Stimulated activated CD8-positive, alpha-beta memory T cell treated with anti-CD3 and anti-CD28 coated beads, Interleukin-12 subunit alpha, Interleukin-12 subunit beta, amount 100 ng/mL, for 24 hours (primary cell): ENCODE measurements around the gene CLDND2.
"Not testable (repeated sequence)": the region's sequence is repeated elsewhere in the genome, so short reads cannot be mapped to it uniquely, and the experiment has no call there.

ENCODE experiments used
- DNase-seq: peaks from one replicate; pipeline ENCODE4 v3.0.0-alpha.2; 2020; ENCODE audit errors: extremely low read depth

Gene CLDND2

DNA sequence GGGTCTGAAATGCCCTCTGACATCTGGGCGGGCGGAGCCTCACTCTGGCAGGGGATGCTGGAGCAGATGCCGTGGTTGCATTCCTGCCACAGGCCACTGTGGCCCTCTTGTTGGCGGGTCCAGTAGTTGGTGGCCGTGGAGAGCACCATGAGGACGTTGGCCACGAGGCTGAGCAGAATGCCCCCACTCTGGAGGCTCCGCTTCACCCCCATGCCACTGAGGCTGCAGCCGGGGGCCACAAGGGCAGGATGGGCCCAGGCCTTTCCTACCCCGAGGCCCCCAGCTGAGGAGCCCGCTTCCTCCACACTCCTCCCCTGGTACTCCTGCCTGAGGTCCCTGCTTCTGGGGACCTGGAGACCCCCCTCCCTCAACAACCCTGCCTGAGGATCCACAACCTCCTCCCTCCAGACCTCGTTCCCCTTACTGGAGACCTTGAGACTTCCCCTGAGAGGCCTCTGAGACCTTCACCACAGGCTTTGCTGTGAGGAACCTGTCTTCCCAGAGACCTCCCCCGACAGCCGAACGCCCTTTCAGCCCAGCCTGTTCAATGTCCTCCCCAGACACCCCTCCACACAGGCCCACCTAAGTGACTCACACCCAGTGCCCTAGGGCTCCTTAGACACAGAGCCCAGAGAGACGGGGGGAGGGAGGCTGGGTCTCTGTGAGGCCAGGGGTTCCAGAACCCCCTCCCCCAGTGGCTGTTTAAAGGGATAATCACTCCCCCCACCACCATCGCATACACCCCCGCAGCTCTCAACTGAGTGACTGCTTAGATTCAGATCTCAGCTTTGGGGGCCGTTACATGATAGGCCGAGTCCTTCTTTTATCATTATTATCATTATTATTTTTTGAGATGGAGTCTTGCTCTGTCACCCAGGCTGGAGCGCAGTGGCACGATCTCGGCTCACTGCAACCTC lies at the start of gene CLDND2:
TSS of gene CLDND2 (minus strand) at position 638 of the 917 bp plus-strand sequence. CDS start at position 212, 426 bp downstream.
- DNase-seq, result no peak

DNA sequence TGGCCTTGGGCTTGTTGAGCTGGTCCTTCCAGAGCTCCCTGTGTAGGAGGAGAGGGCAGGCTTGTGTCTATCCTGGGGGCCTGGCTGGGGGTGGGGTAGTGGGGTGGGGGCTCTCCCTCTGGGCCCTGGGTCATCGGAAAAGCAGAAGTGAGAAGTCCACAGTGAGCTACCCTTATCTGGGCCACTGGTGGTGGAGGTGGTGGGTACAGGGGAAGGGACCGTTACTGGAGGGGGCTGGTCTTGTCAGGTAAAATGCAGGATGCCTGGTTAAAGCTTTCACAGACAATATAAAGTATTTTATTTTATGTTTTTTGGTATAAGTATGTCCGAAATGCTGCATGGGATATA lies 49.0 kb upstream of the CLDND2 start:
- DNase-seq, result no peak

- DNase-seq, result no peak
Observed at GRCh38 chr19:51417107-51417809, 48.5 kb upstream of the CLDND2 start, which contains the start of gene SIGLEC10. Gene SIGLEC10 (minus strand): TSS chr19:51417642. CDS start chr19:51417581, 61 bp downstream.

- DNase-seq, result not testable (repeated sequence)
Observed at GRCh38 chr19:51416422-51416821, 47.6 kb upstream of the CLDND2 start.

DNA sequence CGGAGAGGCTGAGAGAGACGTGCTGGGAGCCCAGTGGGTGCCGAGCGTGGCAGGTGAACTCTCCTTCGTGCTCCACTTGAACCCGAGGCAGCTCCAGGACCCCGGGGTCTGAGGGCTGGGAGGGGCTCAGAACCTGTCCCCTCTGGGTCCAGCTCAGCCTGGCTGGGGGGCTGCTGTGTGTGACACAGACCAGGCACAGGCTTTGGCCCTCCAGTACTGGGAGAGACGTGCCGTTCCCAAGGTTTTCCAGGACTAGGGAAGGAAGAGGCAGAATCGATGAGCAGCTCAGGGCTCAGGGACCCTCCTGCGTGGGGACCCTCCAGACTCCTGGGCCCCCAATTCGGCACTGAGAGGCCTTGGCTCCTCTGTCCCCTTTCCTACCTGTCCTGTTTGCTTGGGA lies 46.4 kb upstream of the CLDND2 start:
- DNase-seq, result no peak

DNA sequence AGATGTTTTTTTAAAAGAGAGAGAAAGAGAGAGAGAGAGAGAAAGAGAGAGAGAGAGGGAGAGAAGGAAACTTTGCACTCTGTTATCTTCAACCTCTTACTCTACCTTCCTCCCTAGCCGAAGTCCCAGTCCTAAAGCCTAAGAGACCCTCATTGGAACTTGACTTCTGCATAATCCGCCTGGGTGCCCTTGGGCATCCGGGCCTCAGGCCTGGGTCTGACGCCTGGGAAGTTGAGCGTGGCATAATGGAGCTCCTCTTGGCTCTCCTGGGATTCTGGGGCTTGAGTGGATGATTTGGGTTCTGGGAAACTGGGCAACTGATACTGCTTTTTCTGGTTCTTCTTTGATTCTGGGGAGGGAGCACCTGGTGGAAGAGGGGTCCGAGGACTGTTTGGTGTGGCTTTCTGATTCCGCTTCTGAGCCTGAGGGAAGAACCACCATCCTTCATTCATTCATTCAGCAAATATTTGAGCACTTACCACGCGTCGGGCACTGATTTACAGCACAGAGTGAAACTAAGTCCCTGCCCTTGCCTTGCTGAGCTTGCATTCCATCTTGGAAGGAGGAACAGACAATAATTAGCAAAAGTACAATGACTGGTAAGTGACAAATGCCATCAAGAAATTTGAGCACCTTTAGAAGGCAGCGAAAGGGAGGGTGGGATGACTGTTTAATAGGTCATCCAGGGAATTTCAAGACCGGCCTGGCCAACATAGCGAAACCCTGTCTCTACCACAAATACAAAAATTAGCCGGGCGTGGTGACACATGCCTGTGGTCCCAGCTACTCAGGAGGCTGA lies 42.3 kb upstream of the CLDND2 start:
- DNase-seq, result no peak

- DNase-seq, result no peak
Observed at GRCh38 chr19:51407511-51408131, 38.8 kb upstream of the CLDND2 start.

- no peak for DNase-seq
Observed at GRCh38 chr19:51402117-51402516, 33.3 kb upstream of the CLDND2 start.

DNA sequence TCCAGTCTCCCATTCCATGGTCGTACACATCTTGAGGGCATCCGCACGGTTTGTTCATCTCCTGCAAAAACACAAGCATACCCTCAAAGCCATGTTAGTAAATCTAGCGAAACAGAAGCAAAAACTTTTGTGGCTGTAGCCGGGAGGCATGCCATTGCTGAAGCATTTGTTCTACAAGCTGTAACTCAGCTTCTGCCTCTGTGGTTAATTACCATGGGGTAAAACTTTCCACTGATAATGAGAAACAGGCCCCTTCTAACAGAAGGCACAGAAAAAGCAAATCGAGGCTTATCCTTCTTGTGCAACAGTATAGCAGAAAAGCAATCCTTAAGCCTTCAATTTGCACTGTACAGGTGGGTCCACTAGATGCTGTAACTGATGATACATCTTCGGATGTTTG lies 31.1 kb upstream of the CLDND2 start:
- not testable (repeated sequence) for DNase-seq

DNA sequence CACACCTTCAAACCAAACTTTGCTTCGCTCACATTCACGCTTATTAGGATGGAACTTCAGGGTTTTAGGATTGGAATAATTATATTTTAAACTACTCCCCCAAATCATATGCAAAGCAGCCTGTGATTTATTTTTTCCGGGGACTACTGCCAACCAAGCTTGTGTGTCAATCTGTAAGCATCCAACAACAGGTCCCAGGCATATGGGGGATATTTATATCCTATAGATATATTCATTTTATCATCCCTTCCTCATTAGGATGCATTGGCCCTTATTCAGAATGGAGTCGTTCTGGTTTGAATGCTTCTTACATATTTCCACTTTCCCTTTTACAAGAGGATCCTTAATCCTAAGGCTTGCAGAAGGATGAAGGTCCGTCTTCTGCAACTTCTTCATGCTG lies 30.4 kb upstream of the CLDND2 start:
- DNase-seq, result no peak

GRCh38 chr19:51398096-51398704 lies 29.4 kb upstream of the CLDND2 start:
- no peak for DNase-seq

DNA sequence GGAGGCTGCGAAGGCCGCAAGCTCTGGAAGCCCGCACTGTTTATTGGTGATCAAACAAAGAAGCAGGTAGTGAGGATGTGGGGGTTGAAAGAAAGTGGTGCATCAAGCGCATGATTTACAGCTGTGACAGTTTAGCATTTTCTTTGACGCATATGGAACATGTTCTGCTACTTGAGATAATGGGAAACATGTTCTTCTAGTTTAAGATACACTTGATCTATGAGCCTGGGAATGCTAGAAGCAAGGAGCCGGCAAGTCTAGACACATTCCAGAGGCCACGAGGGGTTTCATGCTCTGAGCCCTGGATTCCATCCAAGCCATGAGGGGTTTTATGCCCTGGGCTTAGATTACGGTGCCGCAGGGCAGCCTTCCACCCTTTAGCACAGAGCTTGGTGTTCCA lies 28.6 kb upstream of the CLDND2 start:
- not testable (repeated sequence) for DNase-seq

GRCh38 chr19:51396175-51396574 lies 27.4 kb upstream of the CLDND2 start:
- DNase-seq, result no peak

- DNase-seq, result peak; percentile 76
Observed at GRCh38 chr19:51394050-51394836, 25.4 kb upstream of the CLDND2 start.

DNA sequence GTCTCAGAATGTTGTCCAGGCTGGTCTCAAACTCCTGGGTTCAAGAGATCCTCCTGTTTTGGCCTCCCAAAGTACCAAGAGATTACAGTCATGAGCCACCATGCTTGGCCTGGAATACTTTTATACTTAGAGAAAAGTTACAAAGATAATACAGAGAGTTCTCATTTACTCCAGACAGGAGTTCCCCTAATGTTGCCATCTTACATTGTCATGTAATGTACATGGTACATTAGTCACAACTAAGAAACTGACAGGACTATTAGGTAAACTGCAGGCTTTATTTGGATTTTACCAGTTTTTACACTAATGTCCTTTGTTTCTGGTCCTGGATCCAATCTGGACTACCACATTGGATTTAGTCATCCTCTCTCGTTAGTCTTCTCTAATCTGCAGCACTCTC lies 23.9 kb upstream of the CLDND2 start:
- DNase-seq, result no peak

- no peak for DNase-seq
Observed at GRCh38 chr19:51391073-51391611, 22.3 kb upstream of the CLDND2 start.

DNA sequence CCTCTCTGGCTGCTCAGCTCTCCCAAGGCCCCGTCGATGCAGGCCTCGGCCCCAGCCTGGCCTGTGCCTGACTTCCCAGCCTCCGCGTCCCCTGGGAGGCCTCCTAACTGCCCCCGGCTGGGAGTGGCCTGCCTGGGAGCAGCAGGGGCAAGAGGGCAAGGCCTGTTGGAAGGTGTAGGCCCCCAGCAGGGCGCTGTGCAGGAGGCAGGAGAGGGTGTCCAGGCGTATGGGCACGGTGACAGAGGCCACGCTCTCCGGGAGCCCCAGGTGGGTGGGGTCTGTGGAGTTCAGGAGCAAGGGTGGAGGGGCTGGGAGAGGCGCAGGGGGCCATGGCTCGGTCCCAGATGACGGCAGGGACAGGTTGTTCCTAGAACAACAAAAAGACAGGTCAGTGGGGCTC lies 20.3 kb upstream of the CLDND2 start:
- no peak for DNase-seq

DNA sequence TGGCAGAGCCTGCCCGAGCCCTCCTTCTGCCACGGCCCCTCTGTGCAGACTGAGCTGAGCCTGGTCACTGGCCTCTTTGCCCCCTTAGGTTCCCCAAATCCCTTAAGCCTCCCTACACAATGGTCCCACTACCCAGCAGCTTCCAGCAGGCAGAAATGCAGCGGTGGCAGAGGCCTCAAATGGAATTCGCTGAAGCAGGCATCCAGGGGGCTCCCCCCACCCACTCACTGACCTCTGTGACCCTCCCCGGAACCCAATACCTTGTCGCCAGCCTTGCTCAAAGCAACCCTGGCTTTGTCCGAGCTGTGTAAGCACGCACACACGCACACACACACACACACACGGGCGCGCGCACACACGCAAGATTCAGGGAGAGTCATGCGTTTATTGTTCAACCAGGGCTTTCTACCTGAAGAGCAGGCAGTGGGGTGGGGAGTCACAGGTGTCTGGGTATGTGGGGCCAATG lies 19.2 kb upstream of the CLDND2 start, which contains the start of gene LIM2:
TSS of gene LIM2 (minus strand) at position 51 of the 466 bp plus-strand sequence. CDS start 531 bp downstream, outside the sequence.
- DNase-seq, result no peak

DNA sequence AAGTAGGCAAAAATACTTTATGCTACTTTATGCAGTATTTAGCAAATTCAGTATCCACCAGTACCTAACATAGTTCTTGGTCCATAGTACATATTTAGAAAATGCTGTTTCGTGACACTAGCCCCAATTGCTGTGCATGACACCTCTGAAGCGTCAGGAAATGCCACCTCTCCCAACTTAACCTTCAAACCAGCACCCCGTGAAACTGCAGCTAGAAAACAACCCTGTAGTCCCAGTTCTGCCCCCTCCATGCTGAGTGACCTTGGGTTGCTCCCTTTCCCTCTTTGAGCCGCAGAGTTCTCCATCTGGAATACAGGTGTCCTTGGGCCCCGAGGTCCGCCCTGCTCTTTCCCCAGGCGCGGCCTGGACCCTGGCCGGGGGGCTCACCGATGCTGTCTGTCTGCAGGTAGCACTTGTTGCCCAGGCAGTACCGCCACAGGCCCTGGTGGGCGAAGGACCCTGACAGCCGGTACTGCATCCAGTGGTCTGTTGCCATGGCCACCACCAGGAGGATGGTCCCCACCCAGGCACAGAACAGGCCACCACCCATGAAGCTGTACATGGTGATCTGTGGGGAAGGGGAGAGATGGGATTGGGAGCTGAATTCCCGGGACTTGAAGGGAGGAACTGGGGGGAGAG lies 18.2 kb upstream of the CLDND2 start:
- DNase-seq, result no peak
